GM19455 (cell line): ENCODE results near the gene TRIM29.
"Not testable (repeated sequence)": the region's sequence is repeated elsewhere in the genome, so short reads cannot be mapped to it uniquely, and the experiment has no call there.

Experiments
- ATAC-seq: cut with Tn5 transposase; IDR thresholded peaks from one replicate; pipeline ENCODE4 v1.9.1; 2021; ENCODE audit not compliant: unreplicated experiment

TRIM29 gene

DNA sequence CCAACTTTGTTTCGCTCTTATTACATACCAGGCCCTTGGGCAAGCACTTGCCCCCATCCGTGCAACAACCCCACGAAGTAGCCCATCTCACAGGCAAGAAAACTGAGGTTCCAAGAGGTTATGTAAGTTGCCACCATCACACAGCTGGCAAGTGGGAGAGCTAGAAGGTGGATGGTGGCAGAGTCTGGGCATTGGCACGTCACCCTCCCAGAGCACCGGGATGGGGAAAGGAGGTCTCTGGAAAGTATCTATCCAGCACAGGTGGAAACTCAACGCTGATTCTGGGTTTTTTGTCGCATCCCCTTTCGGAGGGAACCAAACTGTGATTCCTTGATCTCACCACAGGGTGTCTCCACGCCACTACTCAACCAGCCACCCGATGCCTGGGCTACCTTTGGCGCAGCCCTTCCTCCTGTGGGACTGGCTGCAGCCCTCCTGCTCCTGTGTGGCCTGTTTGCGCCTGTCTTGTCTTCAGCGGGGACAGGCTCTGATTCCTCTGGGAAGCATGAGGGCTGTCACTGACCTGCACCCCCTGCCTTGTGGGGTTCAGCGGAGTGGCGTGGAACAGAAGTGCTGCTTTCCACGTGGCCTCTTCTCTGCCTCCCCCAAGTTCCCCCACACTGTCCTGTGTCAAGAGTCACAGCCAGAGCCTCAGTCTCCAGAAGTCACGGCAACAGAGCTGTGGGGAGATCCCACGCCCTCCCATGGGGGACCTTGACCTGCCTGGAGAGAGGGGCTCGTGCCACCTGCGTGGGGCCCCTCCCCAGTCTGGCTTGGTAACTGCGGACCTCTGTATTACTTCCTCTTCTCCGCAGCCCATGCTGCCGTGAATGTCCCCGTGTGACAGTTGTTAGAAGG, 34.4 kb upstream of the TRIM29 start:
- no peak for ATAC-seq

GRCh38 chr11:120170741-120171261, 32.9 kb upstream of the TRIM29 start:
- ATAC-seq = no peak

DNA sequence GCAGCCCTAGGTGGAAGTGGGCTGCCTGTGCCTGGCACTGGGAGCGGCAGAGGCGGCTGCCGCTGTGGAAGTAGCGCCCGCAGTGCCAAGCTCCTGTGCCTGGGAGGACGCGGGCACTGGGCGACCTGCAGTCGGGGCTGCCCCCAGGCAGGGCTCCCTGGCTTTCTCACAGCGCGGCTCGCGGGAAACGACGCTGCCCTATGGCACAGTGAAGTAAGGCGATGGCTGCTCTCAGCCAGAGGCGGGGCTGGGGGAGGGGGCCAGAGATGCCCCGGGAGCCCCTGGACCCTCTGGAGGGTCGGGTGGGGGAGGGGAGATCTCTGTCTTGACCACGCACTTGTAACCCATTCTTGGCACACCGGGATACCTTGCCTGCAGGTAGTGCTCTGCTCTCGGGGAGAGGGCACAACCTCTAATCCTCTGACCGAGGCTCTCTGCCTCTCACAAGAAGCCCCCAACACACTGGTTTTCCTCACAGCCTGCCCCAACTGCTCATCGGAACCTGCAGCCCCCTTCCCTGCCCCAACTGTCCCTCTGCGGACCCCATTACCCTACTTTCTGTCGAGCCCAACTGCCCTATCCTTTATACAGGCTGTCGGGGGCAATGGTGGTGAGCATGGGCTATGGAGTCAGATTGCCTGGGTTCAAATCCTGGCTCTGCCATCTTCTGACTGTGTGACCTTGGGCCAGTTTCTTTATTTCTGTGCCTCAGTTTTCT, 32.2 kb upstream of the TRIM29 start:
- ATAC-seq = no peak

GRCh38 chr11:120168960-120169681, 31.2 kb upstream of the TRIM29 start:
- no peak for ATAC-seq

- ATAC-seq = no peak
Measured at GRCh38 chr11:120168108-120168959, 30.4 kb upstream of the TRIM29 start.

- ATAC-seq = no peak
Measured at GRCh38 chr11:120167659-120168058, 29.7 kb upstream of the TRIM29 start.

DNA sequence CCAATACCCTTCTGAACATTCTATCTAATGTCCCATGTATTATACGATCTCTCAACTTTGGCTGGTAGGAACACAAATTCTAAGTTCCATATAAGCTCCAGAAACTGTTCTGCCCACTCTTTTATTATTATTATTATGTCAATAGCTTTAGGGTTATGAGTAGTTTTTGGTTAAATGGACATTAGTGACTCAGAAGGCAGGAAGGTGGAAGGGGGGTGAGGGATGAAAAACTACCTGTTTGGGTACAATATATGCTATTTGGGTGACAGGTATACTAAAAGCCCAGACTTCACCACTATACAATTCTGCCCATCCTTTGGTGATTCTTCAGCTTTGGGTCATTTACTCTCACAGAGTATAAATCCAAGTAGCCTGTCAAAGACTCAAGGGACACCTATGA, 22.5 kb upstream of the TRIM29 start:
- no peak for ATAC-seq

GRCh38 chr11:120153221-120153620, 15.3 kb upstream of the TRIM29 start:
- no peak for ATAC-seq

DNA sequence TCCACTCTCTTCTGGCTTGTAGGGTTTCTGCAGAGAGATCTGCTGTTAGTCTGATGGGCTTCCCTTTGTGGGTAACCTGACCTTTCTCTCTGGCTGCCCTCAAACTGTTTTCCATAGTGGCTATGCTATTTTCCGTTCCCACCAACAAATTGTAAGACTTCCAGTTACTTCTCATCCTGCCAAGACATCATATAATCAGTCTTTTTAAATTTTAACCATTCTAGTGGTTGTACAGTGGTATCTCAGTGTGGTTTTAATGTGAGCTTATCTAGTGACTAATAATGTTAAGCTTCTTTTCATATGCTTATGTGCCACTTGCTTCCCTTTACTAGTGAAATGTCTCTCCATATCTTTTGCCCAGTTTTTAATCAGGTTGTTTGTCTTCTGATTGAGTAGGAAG, 13.6 kb upstream of the TRIM29 start:
- ATAC-seq = no peak

GRCh38 chr11:120149246-120149645, 11.3 kb upstream of the TRIM29 start:
- no peak for ATAC-seq

DNA sequence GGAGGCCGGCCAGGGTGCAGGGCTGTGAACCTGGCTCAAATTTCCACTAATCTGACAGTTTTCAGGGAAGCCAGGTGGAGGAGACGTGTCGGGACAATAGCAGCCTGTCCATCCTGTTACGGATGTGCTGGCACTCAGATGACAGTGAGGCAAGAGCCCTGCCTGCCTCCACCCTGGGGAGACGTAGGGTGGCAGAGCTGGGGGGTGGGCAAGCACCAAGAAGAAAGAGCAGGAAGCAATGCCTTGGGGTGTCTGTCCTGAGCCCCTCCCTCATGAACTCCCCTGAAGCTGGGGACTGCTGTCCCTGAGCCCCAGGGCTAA, 10.0 kb upstream of the TRIM29 start:
- no peak for ATAC-seq

DNA sequence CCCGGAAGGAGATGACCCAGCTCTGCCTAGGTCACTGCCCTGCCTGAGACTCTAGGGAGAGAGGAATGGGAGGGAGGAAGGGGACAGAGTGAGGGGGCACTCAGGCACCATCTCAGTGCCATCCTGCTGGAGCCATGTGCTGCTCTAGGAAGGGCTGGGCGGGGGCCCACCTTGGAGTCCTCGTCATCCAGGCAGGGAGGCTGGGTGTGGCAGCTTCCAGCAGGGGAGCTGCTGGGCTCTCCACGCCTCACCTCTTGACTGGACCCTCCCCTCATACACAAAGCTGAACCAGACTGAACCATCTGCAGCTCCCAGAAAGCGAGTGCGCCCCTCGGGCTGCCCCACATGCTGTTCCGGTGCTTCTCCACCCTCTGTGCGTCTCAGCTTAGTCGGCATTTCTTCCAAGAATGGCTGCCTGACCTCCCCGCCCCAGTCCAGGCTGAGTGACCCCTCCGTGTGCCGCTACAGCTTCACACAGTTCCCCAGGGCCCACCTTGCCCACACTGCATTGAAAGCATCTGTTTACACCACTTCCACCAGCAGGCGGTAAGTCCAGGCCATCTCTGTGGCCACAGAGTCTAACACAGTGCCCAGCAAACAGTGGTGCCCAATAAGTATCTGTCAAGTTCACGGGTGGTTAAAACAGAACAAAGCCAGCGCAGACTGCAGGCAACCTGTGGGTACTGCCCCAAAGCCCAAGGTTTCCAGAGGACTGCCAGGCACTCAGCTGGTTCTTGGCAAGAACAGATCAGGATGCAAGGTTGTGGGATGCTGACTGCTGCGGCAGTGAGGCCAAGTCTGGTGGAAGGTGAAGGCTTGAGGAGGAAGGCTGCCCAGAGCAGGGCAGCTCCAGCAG, 9.4 kb upstream of the TRIM29 start:
- no peak for ATAC-seq

GRCh38 chr11:120146413-120147093, 8.6 kb upstream of the TRIM29 start:
- ATAC-seq = no peak

GRCh38 chr11:120144501-120144900, 6.6 kb upstream of the TRIM29 start:
- no peak for ATAC-seq

DNA sequence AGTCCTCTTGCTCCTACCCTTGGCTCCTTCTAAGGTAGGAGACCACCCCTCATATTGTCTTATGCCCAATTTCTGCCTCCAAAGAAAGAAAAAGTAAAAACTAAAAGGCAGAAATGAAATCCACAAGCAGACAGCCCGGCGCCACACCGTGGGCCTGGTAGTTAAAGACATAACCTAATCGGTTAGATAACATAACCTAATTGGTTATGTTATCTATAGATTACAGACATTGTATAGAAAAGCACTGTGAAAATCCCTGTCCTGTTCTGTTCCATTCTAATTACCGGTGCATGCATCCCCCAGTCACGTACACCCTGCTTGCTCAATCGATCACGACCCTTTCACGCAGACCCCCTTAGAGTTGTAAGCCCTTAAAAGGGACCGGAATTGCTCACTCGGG, 5.6 kb upstream of the TRIM29 start:
- ATAC-seq = not testable (repeated sequence)

GRCh38 chr11:120142441-120143100, 4.7 kb upstream of the TRIM29 start:
- ATAC-seq = no peak

GRCh38 chr11:120141768-120142423, 4.0 kb upstream of the TRIM29 start:
- ATAC-seq = no peak

DNA sequence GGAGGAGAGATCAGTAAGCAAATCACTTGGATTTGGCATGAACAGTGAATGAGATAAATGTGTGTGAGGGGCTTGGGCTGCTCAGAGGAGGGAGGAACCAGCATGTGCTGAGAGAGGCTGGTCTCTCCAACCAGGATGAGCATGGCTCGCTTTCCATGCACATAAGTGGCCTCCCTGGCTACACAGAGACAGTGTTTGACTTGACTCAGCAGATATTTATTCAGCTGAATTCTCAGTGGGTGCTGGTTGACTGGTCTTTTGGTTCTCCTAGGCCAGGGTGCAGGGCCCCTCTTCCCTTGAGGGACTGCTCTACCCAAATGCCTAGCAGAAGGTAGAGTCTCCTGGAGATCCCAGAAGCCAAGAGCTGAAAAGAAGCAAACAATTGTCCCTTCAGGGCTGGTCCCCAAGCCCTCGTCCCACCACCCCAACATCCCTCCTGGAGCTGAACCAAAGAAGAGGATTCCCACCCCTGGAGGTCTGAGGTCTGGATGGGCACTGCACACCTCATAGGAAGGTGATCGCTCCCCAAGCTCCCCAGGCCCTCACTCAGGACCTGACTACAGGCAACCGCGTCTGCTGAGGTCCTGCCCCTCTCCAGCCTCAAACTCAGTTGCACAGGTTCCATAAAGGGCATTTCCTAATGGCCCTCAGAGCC, 3.3 kb upstream of the TRIM29 start:
- no peak for ATAC-seq
